EH (cell line): Measurements from ENCODE around the gene NCR3LG1.

Source experiments
- DNase-seq: peaks from one replicate; pipeline ENCODE4 v3.0.0-alpha.2; 2015; ENCODE audit warnings: low read depth

Gene NCR3LG1, protein sequence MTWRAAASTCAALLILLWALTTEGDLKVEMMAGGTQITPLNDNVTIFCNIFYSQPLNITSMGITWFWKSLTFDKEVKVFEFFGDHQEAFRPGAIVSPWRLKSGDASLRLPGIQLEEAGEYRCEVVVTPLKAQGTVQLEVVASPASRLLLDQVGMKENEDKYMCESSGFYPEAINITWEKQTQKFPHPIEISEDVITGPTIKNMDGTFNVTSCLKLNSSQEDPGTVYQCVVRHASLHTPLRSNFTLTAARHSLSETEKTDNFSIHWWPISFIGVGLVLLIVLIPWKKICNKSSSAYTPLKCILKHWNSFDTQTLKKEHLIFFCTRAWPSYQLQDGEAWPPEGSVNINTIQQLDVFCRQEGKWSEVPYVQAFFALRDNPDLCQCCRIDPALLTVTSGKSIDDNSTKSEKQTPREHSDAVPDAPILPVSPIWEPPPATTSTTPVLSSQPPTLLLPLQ

DNA sequence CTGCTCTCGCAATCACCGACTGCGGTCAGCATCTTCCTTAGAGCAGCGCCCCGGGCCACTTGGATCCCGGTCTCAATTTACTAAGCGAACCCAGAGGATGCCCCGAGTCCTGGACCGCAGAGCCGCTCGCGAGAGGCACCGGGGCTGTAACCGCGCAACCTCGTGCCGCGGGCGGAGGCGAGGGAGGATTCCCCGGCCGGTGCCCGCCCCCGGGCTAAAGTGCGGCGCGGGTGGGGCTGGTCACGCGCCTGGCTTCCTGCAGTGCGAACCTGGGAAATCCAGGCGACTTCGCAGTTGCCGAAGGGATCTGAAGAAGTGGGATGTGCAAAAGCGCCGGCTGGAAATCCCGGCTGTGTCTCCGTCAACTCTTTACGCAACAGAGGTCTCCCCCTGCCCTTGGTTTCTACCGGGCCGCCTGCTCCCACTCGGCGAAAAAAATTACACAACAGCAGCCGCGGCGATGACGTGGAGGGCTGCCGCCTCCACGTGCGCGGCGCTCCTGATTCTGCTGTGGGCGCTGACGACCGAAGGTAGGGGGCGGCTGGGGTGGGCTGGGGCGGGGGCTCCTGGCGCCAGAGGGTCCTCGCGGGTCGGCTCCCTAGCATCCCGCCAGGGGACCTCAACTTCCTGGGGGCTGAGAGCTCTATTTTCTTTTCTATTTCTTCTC, at the start of gene NCR3LG1:
Gene NCR3LG1 (plus strand): TSS at position 291 of the 667 bp plus-strand sequence. CDS start 170 bp downstream, at position 461.
- peak; percentile 63 for DNase-seq

- no peak for DNase-seq
Observed at GRCh38 chr11:17313349-17314231, 38.0 kb upstream of the NCR3LG1 start.

GRCh38 chr11:17314232-17314547, 37.4 kb upstream of the NCR3LG1 start:
- DNase-seq, result peak; percentile 86

DNA sequence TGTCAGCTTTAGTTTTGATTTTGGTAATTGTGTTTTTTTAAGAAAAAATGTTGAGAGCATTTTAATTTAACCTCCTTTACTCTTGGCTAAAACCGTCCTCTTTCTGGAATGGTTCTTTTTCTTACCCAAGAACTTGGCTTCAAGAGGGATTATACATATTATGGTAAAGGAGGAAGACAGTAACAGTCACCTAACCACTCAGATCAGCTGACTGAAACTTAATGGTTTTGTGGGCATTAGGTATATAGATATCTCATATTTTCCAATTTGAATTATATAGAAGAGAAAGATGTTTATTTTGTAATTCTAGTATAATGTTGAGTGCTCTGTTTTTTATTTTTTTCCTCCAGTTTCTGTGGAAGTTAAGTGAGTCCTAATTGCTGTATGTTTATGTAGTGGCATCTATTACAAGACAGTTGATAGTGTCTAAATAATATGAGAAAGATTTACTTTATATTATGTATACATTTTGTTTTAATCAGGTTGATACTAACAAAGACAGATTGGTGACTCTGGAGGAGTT, 36.6 kb upstream of the NCR3LG1 start:
- no peak for DNase-seq

- DNase-seq, result no peak
Observed at GRCh38 chr11:17328871-17329494, 22.6 kb upstream of the NCR3LG1 start.

DNA sequence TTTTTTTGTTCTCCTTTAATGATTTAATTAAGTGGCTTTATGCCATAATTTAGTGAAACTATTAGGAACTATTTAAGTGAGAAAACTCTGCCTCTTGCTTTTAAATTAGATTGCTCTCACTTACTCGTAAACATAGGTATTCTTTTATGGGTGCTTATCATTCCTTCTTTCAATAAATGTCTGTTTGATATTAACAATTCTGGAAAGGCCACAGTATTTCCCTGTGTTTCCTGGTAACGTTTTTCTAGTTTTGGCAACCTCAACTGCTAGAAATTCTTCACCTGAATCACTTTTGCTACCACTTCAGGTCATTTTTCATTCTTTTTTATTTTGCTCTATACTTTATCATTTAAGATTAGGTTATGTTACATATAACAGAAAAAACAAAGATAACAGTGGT, 19.9 kb upstream of the NCR3LG1 start:
- DNase-seq, result no peak

- no peak for DNase-seq
Observed at GRCh38 chr11:17333799-17334586, 17.6 kb upstream of the NCR3LG1 start.

- no peak for DNase-seq
Observed at GRCh38 chr11:17343257-17343656, 8.3 kb upstream of the NCR3LG1 start.

GRCh38 chr11:17343907-17344306, 7.7 kb upstream of the NCR3LG1 start:
- peak; percentile 83 for DNase-seq

GRCh38 chr11:17347676-17348075, 3.9 kb upstream of the NCR3LG1 start:
- DNase-seq, result no peak

- no peak for DNase-seq
Observed at GRCh38 chr11:17350455-17351171, 987 bp upstream of the NCR3LG1 start.

GRCh38 chr11:17351172-17351509, 459 bp upstream of the NCR3LG1 start:
- DNase-seq, result no peak

GRCh38 chr11:17352950-17353820, 1.6 kb downstream of the NCR3LG1 start:
- DNase-seq, result peak; percentile 82

GRCh38 chr11:17353821-17354600, 2.4 kb downstream of the NCR3LG1 start:
- peak; percentile 13 for DNase-seq

DNA sequence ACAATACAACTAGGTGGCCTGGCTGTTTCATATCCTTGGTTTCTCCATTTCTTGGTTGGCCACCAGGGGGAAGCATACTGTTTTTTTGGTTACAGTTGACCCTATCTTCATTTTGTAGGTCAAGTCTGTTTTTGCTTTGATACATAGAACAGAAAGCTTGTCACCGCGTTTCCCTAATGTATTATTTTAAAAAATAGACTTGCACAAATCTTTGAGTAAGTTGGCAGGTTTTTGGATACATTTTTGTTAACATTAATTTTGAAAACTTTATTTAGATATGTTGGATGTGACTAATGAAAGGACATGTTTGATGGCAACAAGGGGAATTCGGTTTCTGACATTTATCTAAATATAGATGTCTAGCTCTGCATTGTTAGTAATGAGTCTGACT, 3.0 kb downstream of the NCR3LG1 start:
- peak; percentile 76 for DNase-seq

DNA sequence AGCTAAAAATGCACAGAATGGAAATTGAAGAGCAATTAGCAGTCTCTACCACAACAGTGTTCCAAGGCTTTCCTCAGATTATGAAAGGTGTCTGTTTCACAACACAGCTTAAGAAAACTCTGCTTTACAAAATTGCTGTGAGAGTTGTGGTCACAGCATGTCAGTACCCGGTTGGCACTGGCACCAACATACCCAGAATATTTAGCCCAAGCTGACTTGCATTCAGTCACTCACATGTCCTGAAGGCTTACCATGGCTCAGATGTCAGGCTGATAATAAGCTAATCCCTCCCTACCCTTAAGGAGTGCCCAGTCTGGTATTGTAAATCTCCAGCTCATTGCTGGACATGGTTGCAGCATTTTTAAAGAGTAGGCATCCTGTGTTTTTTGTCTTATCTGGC, 14.9 kb downstream of the NCR3LG1 start:
- DNase-seq, result no peak

DNA sequence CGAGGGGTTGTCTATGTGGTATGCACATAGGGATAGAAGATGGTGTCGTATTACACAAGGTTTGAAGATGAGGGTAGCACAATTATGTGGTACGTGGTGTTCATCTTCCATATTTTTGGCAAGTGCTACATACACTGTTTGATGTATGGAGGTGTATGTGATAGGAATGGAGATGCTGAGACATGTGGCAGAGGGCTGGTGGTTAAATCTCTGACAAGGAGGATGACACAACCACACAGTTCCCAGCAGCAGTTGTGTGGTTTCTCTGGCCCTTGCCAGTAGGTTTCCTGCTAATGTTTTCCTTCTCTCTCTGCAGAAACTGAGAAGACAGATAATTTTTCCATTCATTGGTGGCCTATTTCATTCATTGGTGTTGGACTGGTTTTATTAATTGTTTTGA, 17.0 kb downstream of the NCR3LG1 start:
- no peak for DNase-seq

DNA sequence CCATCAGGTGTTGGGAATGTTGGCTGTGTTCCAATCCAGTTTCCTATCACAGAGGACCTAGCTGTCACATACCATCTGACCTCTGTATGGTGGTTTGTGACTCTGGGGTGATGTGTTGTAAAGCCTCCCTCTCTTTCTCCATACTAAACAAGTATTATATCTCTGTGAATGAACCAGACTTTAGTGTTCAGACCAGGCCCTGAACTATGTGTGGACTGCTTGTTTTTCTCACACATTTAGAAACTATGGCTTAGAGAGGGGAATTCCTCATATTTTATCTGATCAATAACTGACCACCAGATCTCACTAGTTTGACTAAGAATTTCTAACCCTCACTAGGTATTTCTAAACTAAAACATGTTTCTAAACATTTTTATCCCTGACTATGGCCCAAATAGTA, 17.5 kb downstream of the NCR3LG1 start:
- DNase-seq, result no peak
